OCI-LY7 (cell line): ENCODE measurements around the gene ELL2. TPM values are rescaled to one million over a fixed set of nuclear protein-coding genes. Genes with fewer than 3 reads are reported as not detected.

ENCODE experiments used
- BruUV-seq: library from RNA; stranded (reverse); fragments of 400-500 nt; replicated peaks from 2 replicates; lab custom pipeline; 2021; lab: Mats Ljungman, UMichigan
- CTCF ChIA-PET: fragments of 300-600 bp; sonication (Branson Sonifier 250); formaldehyde crosslinking; loops from one replicate; lab custom pipeline; 2022; ENCODE audit warnings: antibody characterized with exemption; ENCODE audit not compliant: unreplicated experiment; lab: Charles Lee
- POLR2A ChIA-PET: fragments of 300-600 bp; sonication (Branson Sonifier 250); formaldehyde crosslinking; loops from one replicate; lab custom pipeline; 2022; ENCODE audit warnings: antibody characterized with exemption; lab: Charles Lee
- DNase-seq: peaks from one replicate; pipeline ENCODE4 v3.0.0-alpha.2; 2015; ENCODE audit warnings: low spot score
- H2AFZ ChIP-seq: fragments of 200-600 bp; sonication (generic), shearing (Covaris generic); 2 replicates; pipeline ENCODE4 v1.6.1; 2014; ENCODE audit warnings: mild to moderate bottlenecking, antibody characterized with exemption, low read length, moderate library complexity
- H3K27ac ChIP-seq: fragments of 200-600 bp; sonication (generic); 2 replicates; pipeline ENCODE4 v1.5.1; 2014; ENCODE audit warnings: mixed run types, low read depth, mild to moderate bottlenecking, moderate library complexity, low read length, inconsistent platforms; ENCODE audit not compliant: poor library complexity, severe bottlenecking
- H3K36me3 ChIP-seq: fragments of 200-600 bp; sonication (generic); 2 replicates; pipeline ENCODE4 v1.6.1; 2014; ENCODE audit warnings: mild to moderate bottlenecking, antibody characterized with exemption, low read length, moderate library complexity, mixed read lengths; ENCODE audit not compliant: insufficient read depth
- H3K4me1 ChIP-seq: fragments of 200-600 bp; sonication (generic); 2 replicates; pipeline ENCODE4 v1.5.1; 2014; ENCODE audit warnings: mild to moderate bottlenecking, low read length; ENCODE audit not compliant: insufficient read depth, poor library complexity, severe bottlenecking
- H3K4me2 ChIP-seq: fragments of 200-600 bp; sonication (generic); 2 replicates; pipeline ENCODE4 v1.6.1; 2014; ENCODE audit warnings: mild to moderate bottlenecking, low read length
- H3K4me3 ChIP-seq: fragments of 200-600 bp; sonication (generic); 2 replicates; pipeline ENCODE4 v1.5.1; 2014; ENCODE audit warnings: mild to moderate bottlenecking, low read depth, low read length; ENCODE audit not compliant: poor library complexity, severe bottlenecking
- H3K79me2 ChIP-seq: fragments of 200-600 bp; sonication (generic); 2 replicates; pipeline ENCODE4 v1.6.1; 2016; ENCODE audit warnings: low read depth, mild to moderate bottlenecking, low read length, moderate library complexity, mixed read lengths; ENCODE audit not compliant: insufficient read depth
- H3K9me2 ChIP-seq: fragments of 200-600 bp; sonication (generic); 2 replicates; pipeline ENCODE4 v1.6.1; 2016; ENCODE audit warnings: mild to moderate bottlenecking, low read length, mixed read lengths; ENCODE audit not compliant: insufficient read depth
- H3K9me3 ChIP-seq: fragments of 200-600 bp; sonication (generic); 2 replicates; pipeline ENCODE4 v1.6.1; 2014; ENCODE audit warnings: mild to moderate bottlenecking, mixed run types, low read length, mixed read lengths
- H4K20me1 ChIP-seq: fragments of 200-600 bp; sonication (generic); 2 replicates; pipeline ENCODE4 v1.6.1; 2014; ENCODE audit warnings: mild to moderate bottlenecking, antibody characterized with exemption, low read length, moderate library complexity, mixed read lengths; ENCODE audit not compliant: insufficient read depth
- EZH2phosphoT487 ChIP-seq: fragments of 200-600 bp; sonication (generic); IDR thresholded peaks from 2 replicates; pipeline ENCODE4 v1.6.1; 2018; ENCODE audit warnings: low read depth, borderline replicate concordance, mild to moderate bottlenecking, mixed run types, antibody characterized with exemption, low read length, moderate library complexity, mixed read lengths
- intact Hi-C: fragments of 100-400 bp; cut with micrococcal nuclease; formaldehyde crosslinking; loops from one replicate; pipeline ENCODE4 v1.10.0; 2022; ENCODE audit not compliant: unreplicated experiment
- total RNA-seq, 2 experiments: library from RNA; depleted of rRNA in 1 of 2; stranded (reverse); fragments of >200 nt in 1 of 2; shearing (Covaris generic) in 1 of 2; gene quantifications; 2 replicates each; pipeline ENCODE4 v1.2.3, GENCODE V29; 2014 to 2022
- TF ChIP-seq, protein P1 (sequence below): fragments of 200-600 bp; sonication (generic); conservative IDR thresholded peaks from 2 replicates; pipeline ENCODE4 v1.5.1; 2014; ENCODE audit warnings: mild to moderate bottlenecking, antibody characterized with exemption, low read length, moderate library complexity, mixed read lengths

ELL2 gene
- total RNA-seq, 2 experiments from 2014 or later = 0.98 to 4.7 TPM

DNA sequence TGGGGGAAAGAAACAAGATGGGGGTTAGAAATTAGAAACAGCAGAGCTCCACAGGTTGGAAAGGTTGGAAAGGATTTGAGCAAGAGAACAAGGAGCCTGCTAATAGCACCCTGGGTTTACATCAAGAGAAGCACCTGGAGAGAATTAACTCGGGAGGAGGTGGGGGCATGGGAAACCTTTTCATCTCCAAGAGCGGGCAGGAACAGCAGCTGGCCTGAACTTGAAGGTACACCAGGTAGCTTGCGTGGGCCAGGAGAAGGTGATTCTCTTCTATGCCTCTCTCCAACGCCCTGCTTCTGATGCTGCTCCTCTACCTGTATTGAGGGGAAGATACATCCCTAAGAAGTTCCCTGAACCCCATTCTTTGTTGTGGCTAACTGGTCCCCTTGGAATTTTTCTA is 102.0 kb downstream of the ELL2 start:
- no peak overlapping the region for H3K4me2 ChIP-seq
- H3K4me1 ChIP-seq = peaks cover 15% of the 10 kb centered on the region
- H4K20me1 ChIP-seq = no peaks in the 10 kb centered on the region
- no peaks in the 10 kb centered on the region for H3K9me2 ChIP-seq
- H2AFZ ChIP-seq = no peak overlapping the region
- H3K79me2 ChIP-seq = no peaks in the 10 kb centered on the region
- ChIA-PET CTCF (no interaction called here), POLR2A (interaction anchor here (0.6 to 2.2 kb wide), 3 partner anchors 10 to 1012 kb away, joined by 3 to 5 read pairs (median 3); no protein-coding TSS in a partner anchor)
- no peaks in the 10 kb centered on the region for H3K9me3 ChIP-seq
- no peak overlapping the region for H3K27ac ChIP-seq
- no TSS peak for BruUV-seq
- no peak for TF ChIP-seq EZH2phosphoT487
- TF ChIP-seq, protein P1, sequence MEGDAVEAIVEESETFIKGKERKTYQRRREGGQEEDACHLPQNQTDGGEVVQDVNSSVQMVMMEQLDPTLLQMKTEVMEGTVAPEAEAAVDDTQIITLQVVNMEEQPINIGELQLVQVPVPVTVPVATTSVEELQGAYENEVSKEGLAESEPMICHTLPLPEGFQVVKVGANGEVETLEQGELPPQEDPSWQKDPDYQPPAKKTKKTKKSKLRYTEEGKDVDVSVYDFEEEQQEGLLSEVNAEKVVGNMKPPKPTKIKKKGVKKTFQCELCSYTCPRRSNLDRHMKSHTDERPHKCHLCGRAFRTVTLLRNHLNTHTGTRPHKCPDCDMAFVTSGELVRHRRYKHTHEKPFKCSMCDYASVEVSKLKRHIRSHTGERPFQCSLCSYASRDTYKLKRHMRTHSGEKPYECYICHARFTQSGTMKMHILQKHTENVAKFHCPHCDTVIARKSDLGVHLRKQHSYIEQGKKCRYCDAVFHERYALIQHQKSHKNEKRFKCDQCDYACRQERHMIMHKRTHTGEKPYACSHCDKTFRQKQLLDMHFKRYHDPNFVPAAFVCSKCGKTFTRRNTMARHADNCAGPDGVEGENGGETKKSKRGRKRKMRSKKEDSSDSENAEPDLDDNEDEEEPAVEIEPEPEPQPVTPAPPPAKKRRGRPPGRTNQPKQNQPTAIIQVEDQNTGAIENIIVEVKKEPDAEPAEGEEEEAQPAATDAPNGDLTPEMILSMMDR = no peak
- intact Hi-C loops = loop anchor here (2.0 to 10.0 kb wide), 3 partner anchors 101 to 741 kb away; partner anchors contain the start of gene ELL2
- H3K36me3 ChIP-seq = no peaks in the 10 kb centered on the region
- no peak overlapping the region for H3K4me3 ChIP-seq
- no peak for DNase-seq

DNA sequence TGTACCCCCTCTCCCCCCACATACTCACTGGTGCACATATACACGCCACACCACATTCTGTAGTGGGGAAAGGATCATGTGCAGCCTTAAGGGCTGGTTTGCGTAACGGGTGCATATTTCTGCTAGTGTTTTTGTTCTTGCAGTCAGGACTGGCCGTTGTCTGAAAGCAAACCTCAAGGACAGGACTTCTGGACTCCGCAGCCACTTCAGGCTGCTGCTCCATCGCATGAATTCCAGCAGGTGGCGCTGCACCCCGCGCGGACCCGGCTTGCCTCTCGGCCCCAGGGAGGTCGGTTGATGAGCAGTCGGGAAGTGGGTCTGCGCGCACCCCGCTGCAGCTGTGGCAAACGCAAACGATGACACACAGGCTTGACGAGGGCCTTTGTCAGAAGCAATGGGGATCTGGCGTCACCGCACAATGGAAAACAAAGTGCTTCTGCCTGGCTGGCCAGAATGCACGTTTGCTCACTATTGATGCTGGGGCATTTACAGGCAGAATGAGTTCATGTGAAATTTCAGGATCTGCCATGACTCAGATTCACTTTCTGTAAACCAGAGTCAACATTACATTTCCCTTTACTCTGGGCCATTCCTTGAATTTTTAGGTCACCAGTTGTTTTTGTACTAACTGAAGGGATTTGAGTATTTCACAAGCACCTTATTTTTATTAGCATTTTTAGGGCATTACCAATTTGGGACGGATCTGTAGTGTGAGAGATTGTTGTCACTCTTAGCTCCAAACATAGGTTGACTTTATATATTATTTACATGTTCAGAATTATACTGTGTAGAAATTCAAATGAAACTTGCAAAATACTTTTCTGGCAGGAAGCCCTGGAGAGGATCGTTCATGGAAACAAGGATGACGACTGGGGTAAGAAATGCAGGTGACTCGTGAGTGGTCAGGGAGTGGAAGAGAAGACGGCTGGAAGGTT is 102.7 kb downstream of the ELL2 start:
- POLR2A ChIA-PET = interaction anchor here (0.6 to 2.2 kb wide), 3 partner anchors 11 to 1013 kb away, joined by 3 to 5 read pairs (median 3); no protein-coding TSS in a partner anchor
- no TSS peak for BruUV-seq

More for the DNA sequence above, 102.7 kb downstream of the ELL2 start:
- Histone ChIP-seq H3K36me3 (no peaks in the 10 kb centered on the region), H3K9me2 (no peaks in the 10 kb centered on the region), H3K4me1 (peaks cover 15% of the 10 kb centered on the region), H2AFZ (peak overlapping the region; percentile 74; the same call in 1 of the 2 replicates), H4K20me1 (no peaks in the 10 kb centered on the region), H3K9me3 (no peaks in the 10 kb centered on the region), H3K27ac (no peak overlapping the region), H3K79me2 (no peaks in the 10 kb centered on the region), H3K4me3 (no peak overlapping the region), H3K4me2 (peak overlapping the region; percentile 67)
- DNase-seq = peak; percentile 83
- CTCF ChIA-PET = no interaction called here
- TF ChIP-seq, protein P1 = peak; percentile 96
- TF ChIP-seq EZH2phosphoT487 = no peak
- intact Hi-C loops = loop anchor here (1.0 to 10.0 kb wide), 4 partner anchors 102 to 742 kb away; partner anchors contain the start of gene ELL2
